ENCODE measurements around the gene VWA3B. TPM values are rescaled to one million over a fixed set of nuclear protein-coding genes. Genes with fewer than 3 reads are reported as not detected.
"Not testable (repeated sequence)": the region's sequence is repeated elsewhere in the genome, so short reads cannot be mapped to it uniquely, and the experiment has no call there.

The VWA3B gene
- total RNA-seq, 1 donor from 2014 or later = not detected

DNA sequence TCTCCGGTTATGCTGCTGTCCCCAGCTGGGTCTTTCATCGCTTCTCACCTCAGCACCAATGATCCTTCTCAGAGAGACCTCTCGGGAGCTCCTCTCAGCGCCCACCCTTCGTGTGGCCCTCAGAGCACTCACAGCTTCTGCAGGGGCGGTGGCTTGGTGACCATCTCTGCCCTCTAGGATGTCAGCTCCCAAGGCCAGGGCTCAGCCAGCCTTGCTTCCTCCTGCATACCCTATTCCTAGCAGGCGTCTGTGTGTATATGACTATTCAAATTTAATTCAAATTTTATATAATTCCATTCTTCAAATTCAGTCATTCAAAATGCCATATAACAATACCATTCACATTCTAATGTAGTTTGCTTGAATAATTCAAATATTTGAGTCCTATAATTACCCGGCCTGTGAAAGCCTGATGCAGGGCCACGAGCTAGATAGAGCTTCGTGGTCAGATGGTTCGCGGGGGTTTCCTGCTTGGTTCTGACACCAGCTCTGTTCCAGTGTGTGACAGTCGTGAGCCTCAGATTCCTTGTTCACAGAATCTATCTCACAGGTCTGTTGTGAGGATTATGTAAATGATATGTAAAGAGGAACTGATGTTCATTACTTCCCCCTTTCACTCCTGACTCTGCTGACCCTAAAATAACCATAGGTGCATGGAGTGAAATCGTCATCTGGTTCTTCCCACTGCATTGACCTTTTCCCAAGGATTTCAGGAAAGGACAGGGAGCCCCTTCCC, 165.2 kb downstream of the VWA3B start:
- Histone ChIP-seq H3K36me3 (ENCODE audit: control insufficient read depth, insufficient read depth, low read length) (no peaks in the 10 kb centered on the region), H3K4me3 (ENCODE audit: low read depth, low read length) (no peak overlapping the region), H3K27me3 (ENCODE audit: control insufficient read depth, insufficient read depth, low read length) (no peaks in the 10 kb centered on the region)
- no peak for DNase-seq (ENCODE audit: low read depth)
- TF ChIP-seq, protein P1, sequence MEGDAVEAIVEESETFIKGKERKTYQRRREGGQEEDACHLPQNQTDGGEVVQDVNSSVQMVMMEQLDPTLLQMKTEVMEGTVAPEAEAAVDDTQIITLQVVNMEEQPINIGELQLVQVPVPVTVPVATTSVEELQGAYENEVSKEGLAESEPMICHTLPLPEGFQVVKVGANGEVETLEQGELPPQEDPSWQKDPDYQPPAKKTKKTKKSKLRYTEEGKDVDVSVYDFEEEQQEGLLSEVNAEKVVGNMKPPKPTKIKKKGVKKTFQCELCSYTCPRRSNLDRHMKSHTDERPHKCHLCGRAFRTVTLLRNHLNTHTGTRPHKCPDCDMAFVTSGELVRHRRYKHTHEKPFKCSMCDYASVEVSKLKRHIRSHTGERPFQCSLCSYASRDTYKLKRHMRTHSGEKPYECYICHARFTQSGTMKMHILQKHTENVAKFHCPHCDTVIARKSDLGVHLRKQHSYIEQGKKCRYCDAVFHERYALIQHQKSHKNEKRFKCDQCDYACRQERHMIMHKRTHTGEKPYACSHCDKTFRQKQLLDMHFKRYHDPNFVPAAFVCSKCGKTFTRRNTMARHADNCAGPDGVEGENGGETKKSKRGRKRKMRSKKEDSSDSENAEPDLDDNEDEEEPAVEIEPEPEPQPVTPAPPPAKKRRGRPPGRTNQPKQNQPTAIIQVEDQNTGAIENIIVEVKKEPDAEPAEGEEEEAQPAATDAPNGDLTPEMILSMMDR (IDR thresholded peaks at IDR 0.05; ENCODE audit: insufficient read depth, low read length, poor library complexity, severe bottlenecking) = no peak

DNA sequence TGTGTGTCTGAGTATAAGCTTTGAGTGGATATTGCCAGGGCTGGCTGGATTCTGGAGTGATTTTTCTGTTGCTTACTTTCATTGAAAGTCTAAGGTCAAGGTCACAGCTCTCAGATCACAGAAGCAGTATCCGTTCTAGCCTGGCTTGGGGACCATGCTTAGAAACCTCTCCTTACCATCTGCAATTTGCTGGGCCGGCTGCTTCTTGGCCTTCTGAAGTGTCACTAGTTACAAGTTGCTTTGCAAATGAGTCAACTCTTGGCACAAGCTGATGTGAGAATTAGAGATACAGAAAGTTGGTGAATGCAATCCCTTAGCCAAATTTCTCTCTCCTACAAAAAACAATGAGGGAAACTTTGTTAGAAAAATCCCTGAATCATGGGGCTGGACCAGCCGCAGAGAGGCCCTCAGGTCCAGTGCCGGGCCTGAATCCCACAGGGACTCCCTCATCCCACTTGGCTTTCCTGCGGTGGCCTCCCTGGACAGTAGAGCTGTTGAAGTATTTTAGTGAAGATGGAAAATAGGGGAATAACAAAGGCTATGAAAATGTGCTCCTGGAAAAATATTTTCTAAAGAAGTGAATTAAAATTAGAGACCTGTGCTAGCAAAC, 166.6 kb downstream of the VWA3B start:
- no peak for DNase-seq (ENCODE audit: low read depth)
- H3K4me3 ChIP-seq (ENCODE audit: low read depth, low read length) = no peak overlapping the region
- no peaks in the 10 kb centered on the region for H3K27me3 ChIP-seq (ENCODE audit: control insufficient read depth, insufficient read depth, low read length)
- H3K36me3 ChIP-seq (ENCODE audit: control insufficient read depth, insufficient read depth, low read length) = no peaks in the 10 kb centered on the region
- TF ChIP-seq, protein P1 (IDR thresholded peaks at IDR 0.05; ENCODE audit: insufficient read depth, low read length, poor library complexity, severe bottlenecking) = no peak

DNA sequence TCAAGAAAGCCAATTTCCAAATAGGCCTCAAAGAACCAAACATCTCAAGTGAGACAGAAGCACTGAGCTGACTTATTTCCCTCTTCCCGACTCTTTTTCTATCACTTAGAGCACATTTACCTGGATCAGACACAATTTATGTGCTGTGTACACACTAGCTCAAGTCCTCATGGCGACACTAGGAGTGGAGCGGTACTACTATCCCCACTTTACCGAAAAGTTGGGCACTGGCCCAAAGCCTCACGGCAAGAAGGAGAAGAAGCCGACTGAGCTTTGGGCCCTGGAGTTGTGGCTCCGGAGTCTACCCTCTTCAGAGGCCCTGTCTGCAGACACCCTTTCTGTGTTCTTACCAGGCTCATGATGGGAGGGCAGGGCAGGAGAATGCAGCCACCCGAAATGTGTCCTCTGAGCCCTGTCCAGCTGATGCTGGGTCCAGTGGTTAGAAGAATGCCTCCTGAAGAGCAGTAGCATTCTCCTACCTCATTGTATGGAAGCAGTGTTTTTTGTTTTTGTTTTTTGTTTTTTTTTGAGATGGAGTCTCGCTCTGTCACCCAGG, 167.6 kb downstream of the VWA3B start:
- Histone ChIP-seq H3K27me3 (ENCODE audit: control insufficient read depth, insufficient read depth, low read length) (no peaks in the 10 kb centered on the region), H3K4me3 (ENCODE audit: low read depth, low read length) (no peak overlapping the region), H3K36me3 (ENCODE audit: control insufficient read depth, insufficient read depth, low read length) (no peaks in the 10 kb centered on the region)
- DNase-seq (ENCODE audit: low read depth) = no peak
- TF ChIP-seq, protein P1 (IDR thresholded peaks at IDR 0.05; ENCODE audit: insufficient read depth, low read length, poor library complexity, severe bottlenecking) = no peak

DNA sequence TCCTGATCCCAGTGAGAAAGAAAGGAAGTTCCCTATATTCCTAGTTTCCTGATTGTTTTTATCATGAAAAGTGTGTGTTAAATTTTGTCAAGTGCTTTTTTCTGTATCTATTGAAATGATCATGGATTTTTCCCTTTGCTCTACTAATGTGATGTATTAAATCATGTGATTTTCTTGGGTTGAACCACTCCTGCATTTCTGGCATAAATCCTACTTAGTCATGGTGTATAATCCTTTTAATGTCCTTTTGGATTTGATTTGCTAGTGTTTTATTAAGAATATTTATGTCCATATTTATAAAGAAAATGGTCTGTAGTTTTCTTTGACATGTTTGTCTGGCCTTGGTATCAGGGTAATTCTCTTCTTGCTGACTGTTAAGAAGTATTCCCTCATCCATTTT, 171.9 kb downstream of the VWA3B start:
- TF ChIP-seq, protein P1 (IDR thresholded peaks at IDR 0.05; ENCODE audit: insufficient read depth, low read length, poor library complexity, severe bottlenecking) = no peak
- Histone ChIP-seq H3K36me3 (ENCODE audit: control insufficient read depth, insufficient read depth, low read length) (no peaks in the 10 kb centered on the region), H3K27me3 (ENCODE audit: control insufficient read depth, insufficient read depth, low read length) (no peaks in the 10 kb centered on the region), H3K4me3 (ENCODE audit: low read depth, low read length) (no peak overlapping the region)
- DNase-seq (ENCODE audit: low read depth) = no peak

DNA sequence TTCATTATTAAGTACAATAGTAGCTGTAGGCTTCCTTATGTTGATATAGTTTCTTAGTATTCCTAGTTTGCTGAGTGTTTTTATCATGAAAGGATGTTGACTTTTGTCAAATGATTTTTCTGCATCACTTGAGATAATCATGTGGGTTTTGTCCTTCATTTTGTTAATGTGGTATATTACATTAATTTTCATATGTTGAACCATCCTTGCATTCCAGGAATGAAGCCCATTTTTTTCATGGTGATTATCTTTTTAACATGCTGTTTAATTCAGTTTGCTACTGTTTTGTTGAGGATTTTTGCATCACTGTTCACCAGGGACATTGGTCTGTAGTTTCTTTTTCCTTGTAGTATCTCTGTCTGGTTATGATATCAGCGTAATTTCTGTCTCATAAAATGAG, 176.4 kb downstream of the VWA3B start:
- Histone ChIP-seq H3K4me3 (ENCODE audit: low read depth, low read length) (no peak overlapping the region), H3K27me3 (ENCODE audit: control insufficient read depth, insufficient read depth, low read length) (no peaks in the 10 kb centered on the region), H3K36me3 (ENCODE audit: control insufficient read depth, insufficient read depth, low read length) (no peaks in the 10 kb centered on the region)
- DNase-seq (ENCODE audit: low read depth) = no peak
- TF ChIP-seq, protein P1 (IDR thresholded peaks at IDR 0.05; ENCODE audit: insufficient read depth, low read length, poor library complexity, severe bottlenecking) = no peak

DNA sequence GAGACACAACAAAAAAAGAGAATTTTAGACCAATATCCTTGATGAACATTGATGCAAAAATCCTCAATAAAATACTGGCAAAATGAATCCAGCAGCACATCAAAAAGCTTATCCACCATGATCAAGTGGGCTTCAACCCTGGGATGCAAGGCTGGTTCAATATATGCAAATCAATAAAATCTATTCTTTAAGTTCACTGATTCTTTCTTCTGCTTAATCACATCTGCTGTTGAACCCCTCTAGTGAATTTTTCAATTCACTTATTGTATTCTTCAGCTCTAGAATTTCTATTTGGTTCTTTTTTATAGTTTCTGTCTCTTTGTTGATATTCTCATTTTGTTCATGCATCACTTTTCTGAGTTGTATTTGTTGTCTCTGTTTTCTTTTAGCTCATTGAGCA, 181.3 kb downstream of the VWA3B start:
- not testable (repeated sequence) for H3K4me3 ChIP-seq (ENCODE audit: low read depth, low read length); H3K36me3 ChIP-seq (ENCODE audit: control insufficient read depth, insufficient read depth, low read length); H3K27me3 ChIP-seq (ENCODE audit: control insufficient read depth, insufficient read depth, low read length); DNase-seq (ENCODE audit: low read depth)

Measured in kidney epithelial cell (primary cell).